ENCODE results near the gene MYOF. TPM values are rescaled to one million over a fixed set of nuclear protein-coding genes. Genes with fewer than 3 reads are reported as not detected.

MYOF gene
- total and polyA plus RNA-seq, 3 donors from 2014 or later = 9.4 to 21.4 (median 12.3) TPM

DNA sequence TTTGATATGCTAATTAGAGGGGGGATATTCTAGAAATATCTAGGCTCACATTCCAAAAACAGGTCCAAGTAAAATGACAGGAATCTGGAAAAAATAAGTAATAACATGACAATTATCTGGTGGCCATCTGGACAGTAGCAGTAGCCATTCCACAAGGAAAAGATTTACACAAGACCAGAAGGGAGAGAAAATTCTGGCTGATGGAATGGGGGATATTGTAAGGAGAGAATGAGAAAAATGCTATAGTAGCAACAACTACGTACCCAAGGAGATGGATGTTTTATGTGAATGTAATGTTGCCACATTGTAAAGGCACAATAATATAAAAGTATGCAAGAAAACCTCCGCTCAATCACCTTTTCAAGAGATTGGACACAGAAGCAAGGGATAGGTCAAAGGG, 5.4 kb downstream of the MYOF start:
- WGBS, 2 donors = 93 to 98% methylated on average over 2 of the region's 2 CpGs
- intact Hi-C loops (cut with DNase I; ENCODE audit: low total_unique reads) = no loop called here

DNA sequence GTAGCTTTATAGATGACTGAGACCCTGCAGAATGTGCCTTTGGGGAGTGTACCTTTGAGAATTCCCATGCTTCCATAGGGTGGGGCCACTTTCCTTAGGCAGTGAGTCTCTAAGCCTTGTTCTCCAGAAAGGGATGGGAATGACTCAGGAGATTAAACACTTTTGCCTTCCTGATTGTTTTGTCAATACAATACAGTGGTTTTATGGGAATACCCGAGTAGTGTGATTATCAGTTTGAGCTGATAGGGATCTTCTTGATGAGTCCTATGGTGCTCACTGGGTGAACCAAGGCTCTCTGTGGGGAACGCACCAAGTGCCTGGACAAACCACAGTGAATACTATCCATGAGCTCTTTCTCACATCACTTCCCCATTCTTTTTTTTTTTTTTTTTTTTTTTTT, 6.3 kb downstream of the MYOF start:
- 66 to 88% methylated on average over 2 of the region's 2 CpGs for WGBS, 2 donors
- H3K36me3 ChIP-seq (ENCODE audit: low read depth, missing control alignments) = no peaks in the 10 kb centered on the region
- H3K9me3 ChIP-seq = no peaks in the 10 kb centered on the region
- intact Hi-C loops (cut with DNase I; ENCODE audit: low total_unique reads) = no loop called here
- H3K27me3 ChIP-seq = no peaks in the 10 kb centered on the region
- no peaks in the 10 kb centered on the region for H3K4me1 ChIP-seq
- no peak for TF ChIP-seq POLR2A (IDR thresholded peaks at IDR 0.05)
- TF ChIP-seq, protein P1, sequence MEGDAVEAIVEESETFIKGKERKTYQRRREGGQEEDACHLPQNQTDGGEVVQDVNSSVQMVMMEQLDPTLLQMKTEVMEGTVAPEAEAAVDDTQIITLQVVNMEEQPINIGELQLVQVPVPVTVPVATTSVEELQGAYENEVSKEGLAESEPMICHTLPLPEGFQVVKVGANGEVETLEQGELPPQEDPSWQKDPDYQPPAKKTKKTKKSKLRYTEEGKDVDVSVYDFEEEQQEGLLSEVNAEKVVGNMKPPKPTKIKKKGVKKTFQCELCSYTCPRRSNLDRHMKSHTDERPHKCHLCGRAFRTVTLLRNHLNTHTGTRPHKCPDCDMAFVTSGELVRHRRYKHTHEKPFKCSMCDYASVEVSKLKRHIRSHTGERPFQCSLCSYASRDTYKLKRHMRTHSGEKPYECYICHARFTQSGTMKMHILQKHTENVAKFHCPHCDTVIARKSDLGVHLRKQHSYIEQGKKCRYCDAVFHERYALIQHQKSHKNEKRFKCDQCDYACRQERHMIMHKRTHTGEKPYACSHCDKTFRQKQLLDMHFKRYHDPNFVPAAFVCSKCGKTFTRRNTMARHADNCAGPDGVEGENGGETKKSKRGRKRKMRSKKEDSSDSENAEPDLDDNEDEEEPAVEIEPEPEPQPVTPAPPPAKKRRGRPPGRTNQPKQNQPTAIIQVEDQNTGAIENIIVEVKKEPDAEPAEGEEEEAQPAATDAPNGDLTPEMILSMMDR (IDR thresholded peaks at IDR 0.05) = no peak
- H3K4me3 ChIP-seq = no peak overlapping the region
- no peak for DNase-seq
- no peak overlapping the region for H3K27ac ChIP-seq

More for the DNA sequence above, 5.4 kb downstream of the MYOF start:
- Histone ChIP-seq H3K36me3 (ENCODE audit: low read depth, missing control alignments) (no peaks in the 10 kb centered on the region), H3K4me3 (no peak overlapping the region), H3K27me3 (no peaks in the 10 kb centered on the region), H3K27ac (no peak overlapping the region), H3K4me1 (peaks cover 3% of the 10 kb centered on the region), H3K9me3 (no peaks in the 10 kb centered on the region)
- TF ChIP-seq POLR2A (IDR thresholded peaks at IDR 0.05) = no peak
- TF ChIP-seq, protein P1 (IDR thresholded peaks at IDR 0.05) = no peak
- DNase-seq = no peak

DNA sequence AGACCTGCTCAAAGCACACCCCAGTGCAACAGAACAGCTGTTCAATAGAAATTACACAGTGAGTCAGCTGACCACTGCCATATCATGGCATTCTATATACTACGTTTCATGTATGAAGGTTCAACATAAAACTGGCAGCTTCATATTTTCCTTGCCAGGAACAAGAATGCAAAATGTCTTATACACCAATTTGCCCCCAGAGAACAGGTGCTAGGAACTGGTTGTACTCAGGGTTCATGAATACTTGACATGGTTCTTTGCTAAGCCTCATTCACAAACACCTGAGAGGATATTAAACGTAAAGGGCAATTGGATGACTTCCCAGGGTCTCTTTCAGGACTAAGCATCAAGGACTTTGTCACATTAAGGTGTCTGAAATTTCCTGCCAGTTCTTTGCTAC, 6.9 kb downstream of the MYOF start:
- Histone ChIP-seq H3K4me3 (no peak overlapping the region), H3K9me3 (no peaks in the 10 kb centered on the region), H3K4me1 (no peaks in the 10 kb centered on the region), H3K27me3 (no peaks in the 10 kb centered on the region), H3K27ac (no peak overlapping the region), H3K36me3 (ENCODE audit: low read depth, missing control alignments) (no peaks in the 10 kb centered on the region)
- 72 to 81% methylated on average over 2 of the region's 2 CpGs for WGBS, 2 donors
- intact Hi-C loops (cut with DNase I; ENCODE audit: low total_unique reads) = no loop called here
- DNase-seq = no peak
- TF ChIP-seq, protein P1 (IDR thresholded peaks at IDR 0.05) = no peak
- TF ChIP-seq POLR2A (IDR thresholded peaks at IDR 0.05) = no peak

DNA sequence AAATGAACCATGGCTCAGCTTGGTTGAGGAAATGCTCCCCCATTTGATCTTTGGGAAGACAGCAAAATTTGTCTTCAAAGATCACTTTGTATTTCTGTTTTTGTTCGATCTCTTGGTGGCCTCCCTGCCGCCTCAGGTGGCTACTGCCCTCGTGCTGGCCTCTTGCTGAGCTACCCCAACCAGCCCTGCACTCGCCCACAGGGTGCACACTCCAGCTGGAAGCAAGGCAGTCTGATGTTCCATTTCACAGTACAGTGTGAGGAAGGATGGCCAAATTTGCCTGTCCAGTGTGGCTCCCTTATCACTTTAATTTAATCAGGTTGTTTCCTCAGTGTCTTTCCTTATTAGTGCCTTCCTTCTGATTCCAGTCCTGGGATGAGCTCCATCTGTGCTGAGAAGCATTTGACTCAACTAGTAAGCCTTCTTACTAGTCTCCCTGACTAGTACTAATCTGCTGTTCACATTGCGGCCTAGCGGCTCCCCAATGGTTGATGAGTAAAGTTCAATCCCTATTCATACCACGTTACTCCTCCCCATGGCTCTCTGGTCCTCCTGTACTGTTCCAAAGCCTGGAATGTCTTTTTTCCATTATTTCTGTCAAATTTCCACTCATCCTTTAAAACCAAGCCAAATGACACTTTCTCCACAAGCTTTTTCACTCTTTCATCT, 8.2 kb downstream of the MYOF start:
- Histone ChIP-seq H3K27me3 (no peaks in the 10 kb centered on the region), H3K4me1 (no peaks in the 10 kb centered on the region), H3K4me3 (no peak overlapping the region), H3K9me3 (no peaks in the 10 kb centered on the region), H3K27ac (no peak overlapping the region), H3K36me3 (ENCODE audit: low read depth, missing control alignments) (no peaks in the 10 kb centered on the region)
- intact Hi-C loops (cut with DNase I; ENCODE audit: low total_unique reads) = no loop called here
- WGBS, 2 donors = 77% methylated on average over 7 of the region's 7 CpGs
- TF ChIP-seq, protein P1 (IDR thresholded peaks at IDR 0.05) = no peak
- TF ChIP-seq POLR2A (IDR thresholded peaks at IDR 0.05) = no peak
- no peak for DNase-seq

DNA sequence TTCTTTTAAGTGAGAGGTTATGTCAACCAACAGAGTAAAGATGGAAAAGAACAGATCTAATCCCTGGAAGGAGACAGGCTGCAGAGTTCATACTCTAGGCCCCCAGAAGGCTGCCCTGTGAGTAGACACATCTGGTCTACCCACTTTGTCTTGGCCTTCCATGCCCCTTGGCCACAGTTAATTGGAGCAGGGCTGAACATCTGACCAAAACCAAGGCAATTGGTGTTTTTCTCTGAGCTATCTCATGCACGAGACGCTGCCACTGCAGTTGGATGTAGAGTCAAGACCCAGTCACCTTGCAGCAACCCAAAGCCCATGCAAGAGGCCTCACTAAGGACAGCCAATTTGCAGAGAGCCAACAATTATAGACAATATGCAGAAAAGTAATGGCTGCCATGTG, 9.0 kb downstream of the MYOF start:
- Histone ChIP-seq H3K36me3 (ENCODE audit: low read depth, missing control alignments) (no peaks in the 10 kb centered on the region), H3K4me1 (no peaks in the 10 kb centered on the region), H3K9me3 (no peaks in the 10 kb centered on the region), H3K4me3 (no peak overlapping the region), H3K27ac (no peak overlapping the region), H3K27me3 (no peaks in the 10 kb centered on the region)
- TF ChIP-seq, protein P1 (IDR thresholded peaks at IDR 0.05) = no peak
- TF ChIP-seq POLR2A (IDR thresholded peaks at IDR 0.05) = no peak
- WGBS, 2 donors = 87 to 88% methylated on average over 2 of the region's 2 CpGs
- intact Hi-C loops (cut with DNase I; ENCODE audit: low total_unique reads) = no loop called here
- DNase-seq = no peak
